Mononuclear cell (primary cell): ENCODE data around the gene CT47B1. TPM values are rescaled to one million over a fixed set of nuclear protein-coding genes. Genes with fewer than 3 reads are reported as not detected.
"Not testable (repeated sequence)": the region's sequence is repeated elsewhere in the genome, so short reads cannot be mapped to it uniquely, and the experiment has no call there.

Source experiments
- H3K27me3 ChIP-seq: 2 replicates; pipeline ENCODE4 v1.6.0; 2011; ENCODE audit warnings: low read length, control low read depth; ENCODE audit not compliant: insufficient read depth
- H3K4me1 ChIP-seq: 2 replicates; pipeline ENCODE4 v1.5.1; 2011; ENCODE audit warnings: mild to moderate bottlenecking, low read length, control low read depth; ENCODE audit not compliant: insufficient read depth
- H3K4me3 ChIP-seq: 2 replicates; pipeline ENCODE4 v1.5.1; 2011; ENCODE audit warnings: mild to moderate bottlenecking, low read length, moderate library complexity
- H3K9me3 ChIP-seq: 2 replicates; pipeline ENCODE4 v1.5.1; 2011; ENCODE audit warnings: low read depth, mild to moderate bottlenecking, control low read depth, low read length
- total RNA-seq: library from RNA; depleted of rRNA; stranded (reverse); fragments of >200 nt; gene quantifications from one replicate; pipeline ENCODE4 v1.2.3, GENCODE V29; 2012

CT47B1 gene
- not detected for total RNA-seq

GRCh38 chrX:120875766-120876165 lies at the start of gene CT47B1:
CT47B1 (minus strand) TSS chrX:120875866; CDS start chrX:120875670, 196 bp downstream.
- not testable (repeated sequence) for H3K4me3 ChIP-seq, H3K9me3 ChIP-seq, H3K27me3 ChIP-seq, H3K4me1 ChIP-seq

- H3K4me3 ChIP-seq: no peak overlapping the region
- no peaks in the 10 kb centered on the region for H3K4me1 ChIP-seq
- no peaks in the 10 kb centered on the region for H3K9me3 ChIP-seq
- no peaks in the 10 kb centered on the region for H3K27me3 ChIP-seq
These were observed 748 bp downstream of the CT47B1 start for GRCh38 chrX:120874678-120875557.

- no peaks in the 10 kb centered on the region for H3K4me1 ChIP-seq
These were observed 18.4 kb downstream of the CT47B1 start for GRCh38 chrX:120857240-120857639.

GRCh38 chrX:120840827-120841226 lies 34.8 kb downstream of the CT47B1 start:
- no peaks in the 10 kb centered on the region for H3K4me1 ChIP-seq
- H3K9me3 ChIP-seq: no peaks in the 10 kb centered on the region
- no peak overlapping the region for H3K4me3 ChIP-seq

More at GRCh38 chrX:120857240-120857639, 18.4 kb downstream of the CT47B1 start:
- Histone ChIP-seq H3K9me3 (no peaks in the 10 kb centered on the region), H3K27me3 (no peaks in the 10 kb centered on the region), H3K4me3 (no peak overlapping the region)

GRCh38 chrX:120839491-120839890 lies 36.2 kb downstream of the CT47B1 start:
- Histone ChIP-seq H3K4me1 (no peaks in the 10 kb centered on the region), H3K4me3 (no peak overlapping the region), H3K27me3 (no peaks in the 10 kb centered on the region), H3K9me3 (no peaks in the 10 kb centered on the region)

More at GRCh38 chrX:120840827-120841226, 34.8 kb downstream of the CT47B1 start:
- H3K27me3 ChIP-seq: no peaks in the 10 kb centered on the region

- H3K4me1 ChIP-seq, H3K9me3 ChIP-seq, H3K4me3 ChIP-seq: not testable (repeated sequence)
These were observed 48.5 kb downstream of the CT47B1 start for GRCh38 chrX:120827213-120827612.

GRCh38 chrX:120825146-120825545 lies 50.5 kb downstream of the CT47B1 start:
- Histone ChIP-seq H3K27me3 (no peaks in the 10 kb centered on the region), H3K4me3 (no peak overlapping the region), H3K4me1 (no peaks in the 10 kb centered on the region), H3K9me3 (no peaks in the 10 kb centered on the region)

More at GRCh38 chrX:120827213-120827612, 48.5 kb downstream of the CT47B1 start:
- not testable (repeated sequence) for H3K27me3 ChIP-seq

- Histone ChIP-seq H3K4me3 (no peak overlapping the region), H3K4me1 (no peaks in the 10 kb centered on the region), H3K9me3 (no peaks in the 10 kb centered on the region), H3K27me3 (no peaks in the 10 kb centered on the region)
These were observed 51.6 kb downstream of the CT47B1 start for GRCh38 chrX:120824021-120824420.

GRCh38 chrX:120823556-120823955 lies 52.1 kb downstream of the CT47B1 start:
- Histone ChIP-seq H3K27me3 (no peaks in the 10 kb centered on the region), H3K4me3 (no peak overlapping the region), H3K4me1 (no peaks in the 10 kb centered on the region), H3K9me3 (no peaks in the 10 kb centered on the region)

Other genes starting within 250 kb of the CT47B1 start
- 8.4 TPM for gene C1GALT1C1, start 245.8 kb downstream of the CT47B1 start, total RNA-seq
- gene CT47A11, start 61.3 kb upstream of the CT47B1 start, total RNA-seq: not detected
- not detected for gene CT47A10, start 66.2 kb upstream of the CT47B1 start, total RNA-seq
- not detected for gene CT47A9, start 71.0 kb upstream of the CT47B1 start, total RNA-seq
- gene CT47A8, start 75.9 kb upstream of the CT47B1 start, total RNA-seq: not detected
- gene CT47A7, start 80.7 kb upstream of the CT47B1 start, total RNA-seq: not detected
- gene CT47A6, start 85.6 kb upstream of the CT47B1 start, total RNA-seq: not detected
- not detected for gene CT47A5, start 90.5 kb upstream of the CT47B1 start, total RNA-seq
- gene CT47A4, start 95.3 kb upstream of the CT47B1 start, total RNA-seq: not detected
- not detected for gene CT47A3, start 100.2 kb upstream of the CT47B1 start, total RNA-seq
- not detected for gene CT47A2, start 105.1 kb upstream of the CT47B1 start, total RNA-seq
- gene CT47A1, start 109.9 kb upstream of the CT47B1 start, total RNA-seq: not detected
- gene GLUD2, start 171.7 kb upstream of the CT47B1 start, total RNA-seq: 0.84 TPM